Large intestine (tissue), 3 donors: ENCODE results near the gene ANKS1A. TPM values are rescaled to one million over a fixed set of nuclear protein-coding genes. Genes with fewer than 3 reads are reported as not detected.
"Not testable (repeated sequence)": the region's sequence is repeated elsewhere in the genome, so short reads cannot be mapped to it uniquely, and the experiment has no call there.

Experiments
- DNase-seq, 2 donors: peaks; one replicate each; pipeline versions ENCODE4 v3.0.0 to v3.0.0-alpha.2; 2013
- H3K27ac ChIP-seq: one replicate; pipeline ENCODE4 v1.5.1; 2013; ENCODE audit warnings: low read length
- H3K27me3 ChIP-seq: 2 replicates; pipeline ENCODE4 v1.6.1; 2013; ENCODE audit warnings: low read length; ENCODE audit not compliant: control insufficient read depth, insufficient read depth
- H3K36me3 ChIP-seq: 2 replicates; pipeline ENCODE4 v1.6.1; 2013; ENCODE audit warnings: low read length; ENCODE audit not compliant: control insufficient read depth, insufficient read depth
- H3K4me1 ChIP-seq: one replicate; pipeline ENCODE4 v1.6.1; 2013; ENCODE audit warnings: low read length; ENCODE audit not compliant: control insufficient read depth, insufficient read depth
- H3K4me3 ChIP-seq: one replicate; pipeline ENCODE4 v1.5.1; 2013; ENCODE audit warnings: low read length
- H3K9me3 ChIP-seq: one replicate; pipeline ENCODE4 v1.6.1; 2013; ENCODE audit warnings: mild to moderate bottlenecking, low read depth, low read length, moderate library complexity; ENCODE audit not compliant: control insufficient read depth
- WGBS: methylation state at CpG from one replicate; pipeline ENCODE4 v1.1.5; 2013; ENCODE audit warnings: low lambda C conversion rate; ENCODE audit not compliant: insufficient coverage; 5-methylcytosine and 5-hydroxymethylcytosine counted together
- polyA plus RNA-seq: library from polyadenylated mRNA; unstranded; fragments of 120-200 nt; gene quantifications from one replicate; pipeline ENCODE4 v1.2.1, GENCODE V29; 2013

The ANKS1A gene
- polyA plus RNA-seq, 1 donor: 26.5 TPM

GRCh38 chr6:34929241-34929978, 40.4 kb downstream of the ANKS1A start:
- 92% methylated on average over 2 of the region's 4 CpGs for WGBS

GRCh38 chr6:34930221-34930620, 41.2 kb downstream of the ANKS1A start:
- Histone ChIP-seq H3K27ac (no peak overlapping the region), H3K4me1 (peaks cover 3% of the 10 kb centered on the region), H3K9me3 (no peaks in the 10 kb centered on the region), H3K4me3 (no peak overlapping the region), H3K36me3 (no peaks in the 10 kb centered on the region), H3K27me3 (no peaks in the 10 kb centered on the region)
- no peak for DNase-seq
- 100% methylated on average over 1 of the region's 3 CpGs for WGBS

More at GRCh38 chr6:34929241-34929978, 40.4 kb downstream of the ANKS1A start:
- no peaks in the 10 kb centered on the region for H3K9me3 ChIP-seq
- no peaks in the 10 kb centered on the region for H3K27me3 ChIP-seq
- H3K4me3 ChIP-seq: no peak overlapping the region
- DNase-seq: no peak
- H3K27ac ChIP-seq: no peak overlapping the region
- H3K4me1 ChIP-seq: no peaks in the 10 kb centered on the region
- no peaks in the 10 kb centered on the region for H3K36me3 ChIP-seq

GRCh38 chr6:34932202-34932601, 43.1 kb downstream of the ANKS1A start:
- not testable (repeated sequence) for H3K4me1 ChIP-seq, H3K27me3 ChIP-seq, H3K9me3 ChIP-seq, H3K36me3 ChIP-seq, DNase-seq, H3K4me3 ChIP-seq, H3K27ac ChIP-seq
- no CpG with 5 or more reads among the region's 12 CpGs for WGBS

GRCh38 chr6:34934516-34934915, 45.5 kb downstream of the ANKS1A start:
- WGBS: 83% methylated on average over 3 of the region's 5 CpGs
- Histone ChIP-seq H3K4me1 (peaks cover 4% of the 10 kb centered on the region), H3K36me3 (no peaks in the 10 kb centered on the region), H3K9me3 (no peaks in the 10 kb centered on the region), H3K27ac (no peak overlapping the region), H3K27me3 (no peaks in the 10 kb centered on the region), H3K4me3 (no peak overlapping the region)
- DNase-seq: peak in 1 of 2 donors; percentile 22

- Histone ChIP-seq H3K9me3 (no peaks in the 10 kb centered on the region), H3K4me3 (no peak overlapping the region), H3K27ac (no peak overlapping the region), H3K36me3 (no peaks in the 10 kb centered on the region), H3K4me1 (peaks cover 12% of the 10 kb centered on the region), H3K27me3 (no peaks in the 10 kb centered on the region)
- 83% methylated on average over 1 of the region's 3 CpGs for WGBS
- DNase-seq: no peak
Measured at GRCh38 chr6:34938268-34938667, 49.2 kb downstream of the ANKS1A start.

GRCh38 chr6:34940030-34940434, 51.0 kb downstream of the ANKS1A start:
- Histone ChIP-seq H3K27me3 (no peaks in the 10 kb centered on the region), H3K27ac (peak overlapping the region; percentile 40), H3K9me3 (no peaks in the 10 kb centered on the region), H3K36me3 (no peaks in the 10 kb centered on the region), H3K4me3 (no peak overlapping the region), H3K4me1 (peaks cover 12% of the 10 kb centered on the region)
- DNase-seq: peak; percentile 47 to 74
- WGBS: 20% methylated on average over 1 of the region's 4 CpGs

GRCh38 chr6:34941421-34941820, 52.4 kb downstream of the ANKS1A start:
- no peak overlapping the region for H3K4me3 ChIP-seq
- no peak overlapping the region for H3K27ac ChIP-seq
- 100% methylated on average over 1 of the region's 4 CpGs for WGBS
- no peaks in the 10 kb centered on the region for H3K36me3 ChIP-seq
- peaks cover 12% of the 10 kb centered on the region for H3K4me1 ChIP-seq
- H3K9me3 ChIP-seq: no peaks in the 10 kb centered on the region
- H3K27me3 ChIP-seq: no peaks in the 10 kb centered on the region
- no peak for DNase-seq

GRCh38 chr6:34945317-34945716, 56.3 kb downstream of the ANKS1A start:
- no peak overlapping the region for H3K4me3 ChIP-seq
- peak in 1 of 2 donors; percentile 66 for DNase-seq
- no peaks in the 10 kb centered on the region for H3K36me3 ChIP-seq
- WGBS: no CpG with 5 or more reads among the region's 1 CpG
- H3K27me3 ChIP-seq: no peaks in the 10 kb centered on the region
- no peak overlapping the region for H3K27ac ChIP-seq
- no peaks in the 10 kb centered on the region for H3K9me3 ChIP-seq
- peaks cover 6% of the 10 kb centered on the region for H3K4me1 ChIP-seq

- no peaks in the 10 kb centered on the region for H3K27me3 ChIP-seq
- no peaks in the 10 kb centered on the region for H3K9me3 ChIP-seq
- no CpG with 5 or more reads among the region's 1 CpG for WGBS
- no peak overlapping the region for H3K27ac ChIP-seq
- H3K36me3 ChIP-seq: no peaks in the 10 kb centered on the region
- peaks cover 6% of the 10 kb centered on the region for H3K4me1 ChIP-seq
- H3K4me3 ChIP-seq: no peak overlapping the region
- no peak for DNase-seq
Measured at GRCh38 chr6:34947561-34947960, 58.5 kb downstream of the ANKS1A start.

- Histone ChIP-seq H3K36me3 (no peaks in the 10 kb centered on the region), H3K27ac (no peak overlapping the region), H3K27me3 (no peaks in the 10 kb centered on the region), H3K4me1 (peaks cover 23% of the 10 kb centered on the region), H3K4me3 (no peak overlapping the region), H3K9me3 (no peaks in the 10 kb centered on the region)
- 80% methylated on average over 1 of the region's 3 CpGs for WGBS
- DNase-seq: no peak
Measured at GRCh38 chr6:34949636-34950035, 60.6 kb downstream of the ANKS1A start.

- Histone ChIP-seq H3K36me3 (no peaks in the 10 kb centered on the region), H3K4me1 (peaks cover 20% of the 10 kb centered on the region), H3K27ac (no peak overlapping the region), H3K9me3 (no peaks in the 10 kb centered on the region), H3K4me3 (no peak overlapping the region), H3K27me3 (no peaks in the 10 kb centered on the region)
- DNase-seq: no peak
- 86% methylated on average over 3 of the region's 5 CpGs for WGBS
Measured at GRCh38 chr6:34950849-34951248, 61.8 kb downstream of the ANKS1A start.
